DMS153 (cell line): ENCODE data around the gene AMN1.

Experiments
- DNase-seq: peaks from one replicate; lab custom pipeline; 2025; lab: John Stamatoyannopoulos, UW

Gene AMN1

DNA sequence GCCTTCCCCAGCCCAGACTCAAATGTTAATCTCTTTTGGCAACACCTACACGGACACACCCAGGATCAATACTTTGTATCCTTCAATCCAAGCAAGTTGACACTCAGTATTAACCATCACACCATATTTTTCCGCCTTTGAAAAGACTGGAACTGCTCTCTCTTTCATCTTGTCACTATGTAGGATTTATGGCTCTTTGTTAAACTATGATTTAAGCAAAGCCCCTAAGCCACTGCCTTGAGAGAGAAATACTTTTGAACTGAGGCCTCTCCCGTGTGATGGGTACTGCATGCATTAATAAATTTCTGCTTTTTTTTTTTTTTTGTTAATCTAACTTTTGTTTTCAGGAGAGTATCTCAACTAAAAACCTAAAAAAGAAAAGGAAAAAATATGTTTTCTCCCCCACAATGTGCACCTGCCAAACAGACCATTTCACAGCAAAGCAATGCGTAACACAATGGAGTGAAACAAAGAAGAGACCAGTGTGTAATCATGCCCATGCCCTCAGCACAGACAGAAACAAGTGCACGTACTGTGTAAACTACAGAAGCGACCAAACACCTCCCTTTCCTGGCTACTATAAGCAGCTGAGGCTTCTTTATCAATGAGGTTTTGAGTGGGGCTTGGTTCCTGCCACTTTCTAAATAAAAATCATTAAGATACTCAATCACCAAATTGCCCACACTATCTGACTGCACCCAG, 97.6 kb downstream of the AMN1 start:
- no peak for DNase-seq

DNA sequence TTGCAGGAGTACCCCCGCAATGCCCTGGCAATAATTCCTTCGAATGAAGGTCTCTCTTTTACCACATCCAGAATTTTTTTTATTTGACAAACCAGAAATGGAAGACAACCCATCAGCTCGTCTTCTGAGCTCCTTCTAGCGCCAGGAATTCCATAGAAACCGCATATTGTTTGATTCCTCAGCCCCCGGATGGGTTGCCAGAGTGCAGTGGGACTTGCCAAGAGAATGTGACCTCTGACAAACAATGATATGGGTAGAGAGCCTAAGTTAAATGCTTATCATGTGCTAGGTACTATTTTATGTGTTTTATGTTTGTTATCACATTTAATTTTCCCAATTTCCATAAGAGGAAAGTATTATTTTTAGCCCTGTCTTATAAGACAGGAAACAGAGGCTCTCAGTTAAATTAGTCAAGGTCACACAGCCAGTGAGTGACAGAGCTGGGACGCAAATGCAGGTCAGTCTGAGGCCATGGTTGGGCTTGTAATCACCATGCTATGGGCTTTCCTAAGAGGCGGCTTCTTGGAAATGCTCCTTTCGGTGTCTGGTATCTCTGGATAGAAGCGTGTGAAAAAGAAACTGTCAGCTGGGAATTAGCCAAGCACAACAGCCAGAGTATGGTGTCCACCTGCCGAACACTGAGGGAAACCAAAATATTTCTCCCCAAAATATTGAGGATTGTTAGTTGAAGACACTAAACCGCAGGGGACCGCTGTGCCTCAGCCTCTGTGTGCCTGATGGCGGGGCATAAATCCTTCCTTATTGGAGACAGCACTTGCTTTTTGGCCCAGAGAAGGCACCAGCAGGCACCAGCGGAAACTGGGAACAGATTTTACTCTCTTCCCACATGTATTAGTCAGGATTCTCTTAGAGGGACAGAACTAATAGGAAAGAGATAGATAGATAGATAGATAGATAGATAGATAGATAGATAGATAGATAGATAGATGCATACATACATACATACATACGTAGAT, 98.8 kb downstream of the AMN1 start:
- DNase-seq, result no peak

GRCh38 chr12:31627456-31628054, 101.3 kb downstream of the AMN1 start:
- no peak for DNase-seq

DNA sequence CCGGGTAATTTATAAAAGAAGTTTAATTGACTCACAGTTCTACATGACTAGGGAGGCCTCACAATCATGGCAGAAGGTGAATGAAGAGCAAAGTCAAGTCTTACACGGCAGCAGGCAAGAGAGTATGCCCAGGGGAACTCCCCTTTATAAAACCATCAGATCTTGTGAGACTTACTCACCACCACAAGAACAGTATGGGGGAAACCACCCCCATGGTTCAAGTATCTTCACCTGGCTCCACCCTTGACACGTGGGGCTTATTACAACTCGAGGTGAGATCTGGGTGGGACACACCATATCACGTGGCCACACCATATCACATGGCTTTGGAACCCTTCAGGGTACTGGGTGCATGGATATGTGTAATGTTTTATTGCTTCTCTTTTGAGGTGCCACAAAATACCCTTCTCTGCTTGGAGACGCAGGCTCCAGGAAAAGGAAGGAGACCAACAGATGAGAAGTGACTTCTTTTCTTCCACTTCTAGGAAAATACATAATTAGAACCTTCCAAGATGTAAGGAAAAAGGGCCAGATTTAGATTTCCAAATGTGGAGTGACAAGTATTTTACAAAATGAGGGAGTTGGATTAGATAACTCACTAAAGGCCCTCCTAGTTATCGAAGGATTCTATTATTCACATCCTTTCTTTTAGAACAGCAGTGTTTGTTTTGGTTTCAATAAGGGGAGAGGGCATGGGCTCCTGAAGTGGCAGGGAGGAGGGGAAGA, 102.4 kb downstream of the AMN1 start:
- DNase-seq, result no peak

GRCh38 chr12:31622038-31622437, 106.8 kb downstream of the AMN1 start:
- no peak for DNase-seq
